AG04450 (cell line): Measurements from ENCODE around the gene ARL6IP5. TPM values are rescaled to one million over a fixed set of nuclear protein-coding genes. Genes with fewer than 3 reads are reported as not detected.
A peak's percentile ranks its signal among the peaks of the same experiment; 100 is the strongest.

Source experiments
- CTCF ChIA-PET: fragments of 300-600, 350-600 bp; formaldehyde crosslinking; extraction: SDS; loops from one replicate; lab custom pipeline; 2022; ENCODE audit warnings: antibody characterized with exemption, inconsistent platforms; lab: Charles Lee
- POLR2A ChIA-PET: fragments of 350-600 bp; formaldehyde crosslinking; extraction: SDS; loops from one replicate; lab custom pipeline; 2021; ENCODE audit warnings: antibody characterized with exemption, inconsistent platforms; lab: Yijun Ruan, JAX
- DNase-seq: peaks from one replicate; pipeline ENCODE4 v3.0.0-alpha.2; 2011; ENCODE audit warnings: low read depth, low spot score
- H3K27ac ChIP-seq: one replicate; pipeline ENCODE4 v1.5.1; 2012; ENCODE audit warnings: low read depth, low read length, control low read depth
- H3K27me3 ChIP-seq: one replicate; pipeline ENCODE4 v1.6.0; 2012; ENCODE audit warnings: low read length; ENCODE audit not compliant: control insufficient read depth, insufficient read depth
- H3K4me3 ChIP-seq: 2 replicates; pipeline ENCODE4 v1.5.1; 2011; ENCODE audit warnings: mild to moderate bottlenecking, low read depth, low read length, control low read depth
- H3K9me3 ChIP-seq: 2 replicates; pipeline ENCODE4 v1.5.1; 2012; ENCODE audit warnings: low read length; ENCODE audit not compliant: control insufficient read depth, insufficient read depth
- polyA minus RNA-seq: library from RNA; depleted of rRNA, polyadenylated mRNA; stranded (reverse); fragments of >200 nt; gene quantifications from 2 replicates; pipeline ENCODE4 v1.2.3, GENCODE V29; 2011; rRNA and poly(A)+ RNA removed
- polyA plus RNA-seq: library from polyadenylated mRNA; depleted of rRNA; stranded (reverse); fragments of >200 nt; gene quantifications from 2 replicates; pipeline ENCODE4 v1.2.3, GENCODE V29; 2011; rRNA removed
- TF ChIP-seq, protein P1 (sequence below): IDR thresholded peaks from 2 replicates; pipeline ENCODE4 v1.5.1; 2011; ENCODE audit warnings: low read depth, low read length, control low read depth, inconsistent platforms

The ARL6IP5 gene
- polyA plus RNA-seq (150 and 204 TPM in 2 replicates), polyA minus RNA-seq (79.5 and 105 TPM in 2 replicates)

GRCh38 chr3:69084326-69085167 lies at the start of gene ARL6IP5:
Gene ARL6IP5, plus strand, starts transcription at chr3:69084937. Its CDS starts 111 bp downstream, at chr3:69085048.
- peak; percentile 86 for DNase-seq
- H3K9me3 ChIP-seq, result no peaks in the 10 kb centered on the region
- ChIA-PET POLR2A (no interaction called here), CTCF (interaction anchor here (1.6 kb wide), 1 partner anchor 36 kb away, joined by 5 read pairs; no protein-coding TSS in a partner anchor)
- H3K4me3 ChIP-seq, result peak within 1 kb of the TSS; percentile 95
- TF ChIP-seq, protein P1, sequence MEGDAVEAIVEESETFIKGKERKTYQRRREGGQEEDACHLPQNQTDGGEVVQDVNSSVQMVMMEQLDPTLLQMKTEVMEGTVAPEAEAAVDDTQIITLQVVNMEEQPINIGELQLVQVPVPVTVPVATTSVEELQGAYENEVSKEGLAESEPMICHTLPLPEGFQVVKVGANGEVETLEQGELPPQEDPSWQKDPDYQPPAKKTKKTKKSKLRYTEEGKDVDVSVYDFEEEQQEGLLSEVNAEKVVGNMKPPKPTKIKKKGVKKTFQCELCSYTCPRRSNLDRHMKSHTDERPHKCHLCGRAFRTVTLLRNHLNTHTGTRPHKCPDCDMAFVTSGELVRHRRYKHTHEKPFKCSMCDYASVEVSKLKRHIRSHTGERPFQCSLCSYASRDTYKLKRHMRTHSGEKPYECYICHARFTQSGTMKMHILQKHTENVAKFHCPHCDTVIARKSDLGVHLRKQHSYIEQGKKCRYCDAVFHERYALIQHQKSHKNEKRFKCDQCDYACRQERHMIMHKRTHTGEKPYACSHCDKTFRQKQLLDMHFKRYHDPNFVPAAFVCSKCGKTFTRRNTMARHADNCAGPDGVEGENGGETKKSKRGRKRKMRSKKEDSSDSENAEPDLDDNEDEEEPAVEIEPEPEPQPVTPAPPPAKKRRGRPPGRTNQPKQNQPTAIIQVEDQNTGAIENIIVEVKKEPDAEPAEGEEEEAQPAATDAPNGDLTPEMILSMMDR, result no peak
- peak within 1 kb of the TSS; percentile 83 for H3K27ac ChIP-seq
- no peaks in the 10 kb centered on the region for H3K27me3 ChIP-seq

DNA sequence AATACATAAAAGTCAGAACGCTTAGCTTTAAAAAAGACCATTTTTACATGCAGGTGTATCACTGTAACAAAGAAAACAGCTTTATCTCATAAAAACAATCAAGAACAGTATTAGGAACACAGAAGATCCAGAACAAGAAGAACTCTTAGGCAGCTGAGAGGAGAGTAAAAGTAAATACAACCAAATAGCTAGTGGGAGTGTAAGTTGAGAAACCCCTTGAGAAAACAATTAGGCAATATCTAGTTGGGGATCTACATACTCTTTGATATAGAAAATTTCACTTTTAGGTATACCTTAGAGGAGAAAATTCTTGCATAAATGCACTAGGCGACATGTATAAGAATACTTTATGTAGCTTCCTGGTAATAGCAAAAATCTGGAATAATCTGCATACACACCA lies 40.1 kb upstream of the ARL6IP5 start:
- no peak overlapping the region for H3K4me3 ChIP-seq
- no peaks in the 10 kb centered on the region for H3K27me3 ChIP-seq
- no peak for DNase-seq
- CTCF ChIA-PET, result interaction anchor here (1.0 kb wide), 1 partner anchor 24 kb away, joined by 3 read pairs; no protein-coding TSS in a partner anchor
- H3K9me3 ChIP-seq, result no peaks in the 10 kb centered on the region
- TF ChIP-seq, protein P1, result no peak
- POLR2A ChIA-PET, result no interaction called here
- no peak overlapping the region for H3K27ac ChIP-seq

GRCh38 chr3:69048990-69049389 lies 35.7 kb upstream of the ARL6IP5 start:
- H3K4me3 ChIP-seq, result no peak overlapping the region
- TF ChIP-seq, protein P1, result no peak
- H3K27me3 ChIP-seq, result no peaks in the 10 kb centered on the region
- H3K9me3 ChIP-seq, result no peaks in the 10 kb centered on the region; the same call in 1 of the 2 replicates
- POLR2A ChIA-PET, result no interaction called here
- DNase-seq, result no peak
- H3K27ac ChIP-seq, result no peak overlapping the region
- CTCF ChIA-PET, result interaction anchor here (1.5 kb wide), 1 partner anchor 29 kb away, joined by 6 read pairs; no protein-coding TSS in a partner anchor

GRCh38 chr3:69051756-69052471 lies 32.8 kb upstream of the ARL6IP5 start, which contains the start of gene TMF1:
Gene TMF1, minus strand, starts transcription at chr3:69052333. Its CDS starts 247 bp downstream, at chr3:69052086.
- CTCF ChIA-PET, result interaction anchor here (0.6 to 2.4 kb wide), 6 partner anchors 13 to 254 kb away, joined by 3 to 12 read pairs (median 4); partner anchors contain the start of gene EOGT
- peak; percentile 99 for DNase-seq
- TF ChIP-seq, protein P1, result no peak
- Histone ChIP-seq H3K27me3 (no peaks in the 10 kb centered on the region), H3K4me3 (peak within 1 kb of the TSS; percentile 93), H3K9me3 (no peaks in the 10 kb centered on the region; the same call in 1 of the 2 replicates), H3K27ac (peak within 1 kb of the TSS; percentile 98)
- POLR2A ChIA-PET, result interaction anchor here (0.7 to 1.1 kb wide), 4 partner anchors 24 to 191 kb away, joined by 3 to 5 read pairs (median 4); no protein-coding TSS in a partner anchor
